Measurements from ENCODE around the gene CD3E.
A peak's percentile ranks its signal among the peaks of the same experiment; 100 is the strongest.

CD3E gene

GRCh38 chr11:118289401-118289800 lies 15.1 kb upstream of the CD3E start:
- no peak for TF ChIP-seq CTCF (conservative IDR thresholded peaks at IDR 0.05)
- no peak overlapping the region for H3K27ac ChIP-seq

- H3K27ac ChIP-seq = no peak overlapping the region
- TF ChIP-seq CTCF (conservative IDR thresholded peaks at IDR 0.05) = peak; percentile 74
These were observed 13.6 kb upstream of the CD3E start for GRCh38 chr11:118290923-118291322.

GRCh38 chr11:118291477-118292135 lies 12.9 kb upstream of the CD3E start:
- TF ChIP-seq CTCF (conservative IDR thresholded peaks at IDR 0.05) = no peak
- no peak overlapping the region for H3K27ac ChIP-seq

GRCh38 chr11:118294053-118294452 lies 10.5 kb upstream of the CD3E start:
- no peak for TF ChIP-seq CTCF (conservative IDR thresholded peaks at IDR 0.05)
- H3K27ac ChIP-seq = no peak overlapping the region

GRCh38 chr11:118295199-118295598 lies 9.3 kb upstream of the CD3E start:
- TF ChIP-seq CTCF (conservative IDR thresholded peaks at IDR 0.05) = no peak

GRCh38 chr11:118295815-118296454 lies 8.6 kb upstream of the CD3E start:
- peak; percentile 89 for TF ChIP-seq CTCF (conservative IDR thresholded peaks at IDR 0.05)
- H3K27ac ChIP-seq = no peak overlapping the region

More at GRCh38 chr11:118295199-118295598, 9.3 kb upstream of the CD3E start:
- no peak overlapping the region for H3K27ac ChIP-seq

- no peak for TF ChIP-seq CTCF (conservative IDR thresholded peaks at IDR 0.05)
- H3K27ac ChIP-seq = no peak overlapping the region
These were observed 2.8 kb upstream of the CD3E start for GRCh38 chr11:118301600-118302195.

All from VCaP (cell line).